HG02588 (cell line): ENCODE data around the gene C14orf132.

Experiments used
- ATAC-seq: cut with Tn5 transposase; IDR thresholded peaks from one replicate; pipeline ENCODE4 v1.9.1; 2021; ENCODE audit warnings: mild to moderate bottlenecking, moderate library complexity; ENCODE audit not compliant: unreplicated experiment

C14orf132 gene

DNA sequence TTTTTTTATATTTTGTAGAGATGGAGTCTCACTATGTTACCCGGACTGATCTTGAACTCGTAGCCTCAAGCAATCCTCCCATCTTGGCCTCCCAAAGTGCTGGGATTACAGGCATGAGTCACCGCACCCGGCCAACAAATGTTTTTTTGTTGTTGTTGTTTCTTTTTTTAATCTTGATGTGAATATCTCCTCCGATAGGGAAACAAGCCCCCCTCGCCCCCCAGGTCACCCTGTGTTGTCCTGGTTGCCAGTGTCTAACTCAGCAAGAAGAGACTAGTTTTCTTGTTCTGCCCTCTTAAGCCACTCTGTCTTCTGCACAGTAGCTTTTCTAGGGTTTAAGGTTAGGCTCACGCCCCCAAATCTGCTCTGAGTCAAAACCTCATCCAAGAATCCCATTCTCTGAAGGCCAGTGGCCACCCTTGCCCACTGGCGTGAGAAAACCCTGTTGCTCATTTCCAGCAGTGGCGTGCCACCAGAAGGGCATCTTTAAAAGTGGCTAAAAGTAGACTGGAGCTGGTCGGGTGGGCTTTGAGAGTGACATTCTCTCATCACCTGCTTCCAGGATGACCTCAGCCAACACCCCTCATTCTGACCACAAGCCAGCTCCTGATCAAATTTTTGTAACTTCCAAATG lies 42.7 kb downstream of the C14orf132 start:
- ATAC-seq, result no peak

DNA sequence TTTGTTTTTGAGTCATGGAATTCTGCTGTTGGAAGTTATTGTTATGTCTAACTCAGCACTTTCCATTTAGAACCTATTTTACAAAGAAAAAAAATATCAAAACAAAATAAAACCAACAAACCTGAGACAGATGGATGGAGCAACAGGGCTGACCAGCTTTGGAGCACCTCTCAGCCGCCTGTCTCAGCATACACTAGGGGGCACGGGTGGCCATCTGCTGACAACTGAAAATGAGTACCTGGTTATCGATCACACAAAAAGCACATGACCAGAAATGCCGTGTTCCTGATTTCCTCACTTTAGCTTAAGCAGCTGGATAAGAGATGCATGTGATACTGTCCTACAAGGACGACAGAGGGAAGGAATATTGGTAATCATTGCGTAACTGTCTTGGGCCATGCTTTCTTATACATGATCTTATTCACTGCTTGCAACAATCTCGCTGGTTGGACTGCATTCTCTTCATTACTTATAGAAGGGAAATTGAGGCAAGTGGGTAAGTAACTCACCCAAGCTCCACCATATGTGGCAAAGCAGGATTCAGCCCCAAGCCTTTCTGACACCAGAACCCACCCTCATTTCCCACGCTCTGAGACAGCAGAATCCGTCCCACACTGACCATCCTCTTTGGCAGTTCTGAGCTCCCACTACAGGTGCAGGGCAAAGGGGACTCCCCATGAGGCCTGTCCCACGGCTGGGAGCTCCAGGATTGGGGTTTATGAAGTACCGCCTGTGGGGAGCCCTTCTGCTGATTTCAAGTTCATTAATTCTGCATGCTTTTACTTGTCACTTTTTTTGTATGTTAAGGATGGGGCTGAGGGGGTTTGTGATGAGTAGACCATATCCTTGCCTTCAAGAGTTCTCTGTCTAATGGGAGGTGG lies 43.5 kb downstream of the C14orf132 start:
- ATAC-seq, result no peak

- no peak for ATAC-seq
Observed at GRCh38 chr14:96083667-96084320, 44.6 kb downstream of the C14orf132 start.

DNA sequence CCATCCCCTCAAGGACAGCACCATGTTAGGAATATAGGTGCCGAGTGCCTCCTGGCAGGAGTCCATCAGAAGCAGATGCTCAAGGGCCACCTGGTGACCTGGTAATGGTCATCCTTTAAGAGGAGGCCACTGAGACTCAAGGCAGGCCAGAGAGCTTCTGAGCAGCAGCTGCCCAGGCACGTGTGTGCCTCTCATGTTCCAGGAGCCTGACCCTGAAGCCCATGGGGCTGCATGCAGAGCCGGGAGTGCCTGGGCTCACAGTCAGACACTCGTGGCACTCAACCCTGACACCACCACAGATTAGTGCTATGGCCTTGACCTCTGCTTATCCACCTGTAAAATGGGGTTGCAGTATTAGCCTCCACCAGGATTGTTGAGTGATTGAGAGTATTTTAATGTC lies 45.6 kb downstream of the C14orf132 start:
- ATAC-seq, result no peak

GRCh38 chr14:96085369-96085768 lies 46.2 kb downstream of the C14orf132 start:
- no peak for ATAC-seq

GRCh38 chr14:96086032-96086431 lies 46.9 kb downstream of the C14orf132 start:
- ATAC-seq, result no peak

GRCh38 chr14:96086574-96087077 lies 47.5 kb downstream of the C14orf132 start:
- no peak for ATAC-seq

- ATAC-seq, result no peak
Observed at GRCh38 chr14:96088074-96088473, 48.9 kb downstream of the C14orf132 start.

- ATAC-seq, result no peak
Observed at GRCh38 chr14:96088481-96088880, 49.3 kb downstream of the C14orf132 start.

- ATAC-seq, result no peak
Observed at GRCh38 chr14:96088911-96089310, 49.7 kb downstream of the C14orf132 start.

GRCh38 chr14:96089401-96089800 lies 50.2 kb downstream of the C14orf132 start:
- no peak for ATAC-seq

DNA sequence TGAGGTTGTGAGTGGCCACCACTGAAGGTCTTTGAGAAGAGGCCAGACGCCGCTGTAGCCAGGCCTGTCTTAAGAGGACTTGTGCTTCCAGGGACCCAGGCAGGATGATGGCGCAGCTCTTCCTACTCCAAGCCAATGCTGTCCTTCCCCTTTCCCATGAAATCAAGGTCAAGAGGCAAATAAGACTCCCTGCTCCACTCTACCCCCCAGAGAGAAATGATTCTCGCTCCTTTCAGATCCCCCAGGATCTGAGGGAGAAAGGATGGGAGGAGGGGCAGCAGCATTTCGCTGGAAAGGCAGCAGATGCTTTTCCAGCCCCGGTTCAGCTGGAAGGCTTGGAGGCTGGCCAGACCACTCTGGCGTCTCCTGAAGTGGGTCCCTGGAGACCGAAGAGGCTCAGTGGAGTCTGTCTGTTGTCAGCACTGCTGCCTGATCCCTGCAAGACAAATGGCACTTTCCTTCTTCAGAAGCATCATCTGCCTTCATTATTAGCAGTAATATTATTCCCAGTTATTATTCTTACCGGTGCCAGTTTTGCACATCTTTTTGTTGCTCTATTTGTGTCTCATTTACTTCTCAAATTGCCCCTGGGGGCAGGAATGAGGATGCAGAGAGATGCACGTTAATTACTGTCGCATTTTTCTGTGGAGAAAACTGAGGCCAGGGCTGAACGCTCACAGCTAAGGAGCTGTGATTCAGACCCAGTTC lies 51.4 kb downstream of the C14orf132 start:
- ATAC-seq, result no peak

DNA sequence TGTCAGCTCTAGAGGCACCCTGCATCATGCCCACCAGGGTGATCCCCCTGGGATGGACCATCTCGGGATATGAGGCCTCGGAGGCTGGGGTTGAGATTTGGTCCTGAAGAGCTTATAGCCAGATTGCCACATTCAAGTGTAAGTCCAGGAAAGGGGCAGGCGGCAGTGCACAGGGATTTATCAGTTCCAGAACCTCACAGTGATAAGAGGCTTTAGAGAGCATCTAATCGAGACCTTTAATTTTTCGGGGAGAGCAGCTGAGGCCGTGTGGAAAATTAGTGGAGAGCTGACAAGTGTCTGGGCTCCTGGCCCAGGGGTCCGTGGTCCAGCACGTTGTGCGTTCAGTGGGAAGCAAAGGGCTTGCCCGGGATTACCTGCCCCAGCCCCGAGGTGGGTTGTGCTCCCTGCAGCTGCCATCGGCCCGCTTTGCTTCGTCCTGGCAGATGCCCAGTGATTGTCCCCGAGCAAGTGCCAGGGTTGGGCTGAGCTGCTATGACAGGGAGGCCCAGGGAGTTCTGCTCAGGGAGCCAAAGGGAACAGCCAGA lies 52.1 kb downstream of the C14orf132 start:
- ATAC-seq, result no peak

DNA sequence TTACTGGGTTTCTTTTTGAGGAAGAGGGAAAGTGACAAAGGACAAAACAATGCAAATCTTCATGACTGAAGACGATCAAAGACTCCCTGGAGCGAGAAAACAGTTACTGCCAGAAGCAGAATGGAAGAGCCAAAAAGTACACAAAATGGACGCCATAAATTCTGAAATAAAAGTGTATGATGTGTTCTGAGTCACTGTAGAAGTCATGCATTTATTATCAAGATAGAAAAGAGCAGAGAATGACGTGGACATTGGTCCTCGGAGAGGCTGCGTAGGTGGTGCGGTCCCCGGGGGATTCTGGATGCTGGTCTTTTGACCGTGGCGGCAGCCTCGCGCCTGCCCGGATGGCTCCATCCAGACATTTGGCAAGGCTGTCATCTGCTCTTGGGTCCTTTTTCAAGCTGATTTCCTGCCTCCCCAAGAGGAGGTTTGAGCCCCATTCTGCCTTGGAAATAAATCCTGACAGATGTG lies 52.8 kb downstream of the C14orf132 start:
- ATAC-seq, result no peak

DNA sequence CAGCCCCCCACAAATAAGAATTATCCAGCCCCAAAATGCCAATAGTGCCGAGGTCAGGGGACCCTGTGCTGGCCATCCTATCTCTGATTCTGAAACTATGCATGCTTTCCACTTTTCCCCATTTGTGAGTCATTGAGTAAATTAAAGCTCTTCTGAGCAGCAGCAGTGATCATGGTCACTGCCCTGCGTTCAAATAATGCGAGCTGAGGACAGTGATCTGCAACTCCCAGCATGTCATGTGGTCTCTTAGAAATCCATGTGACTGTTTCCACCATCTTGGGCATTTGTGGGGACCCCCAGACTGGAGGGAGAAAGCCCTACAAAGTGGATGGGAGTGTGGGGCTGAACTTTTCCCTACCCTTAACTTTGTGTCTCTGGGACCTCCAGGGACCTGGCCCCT lies 53.8 kb downstream of the C14orf132 start:
- ATAC-seq, result no peak

- ATAC-seq, result no peak
Observed at GRCh38 chr14:96094211-96094610, 55.0 kb downstream of the C14orf132 start.

GRCh38 chr14:96094656-96095055 lies 55.5 kb downstream of the C14orf132 start:
- no peak for ATAC-seq

- no peak for ATAC-seq
Observed at GRCh38 chr14:96095058-96095457, 55.9 kb downstream of the C14orf132 start.

- no peak for ATAC-seq
Observed at GRCh38 chr14:96095581-96096476, 56.7 kb downstream of the C14orf132 start.
